Nephron (organoid): ENCODE measurements around the gene ADPRH.

ENCODE experiments used
- H3K27ac Mint-ChIP-seq, 3 experiments: 2 replicates each; pipeline ENCODE4 v1.8.0; 2020; ENCODE audit warnings: mixed read lengths in 3 of 3, mild to moderate bottlenecking in 2 of 3, moderate library complexity in 1 of 3
- H3K27me3 Mint-ChIP-seq: 2 replicates; pipeline ENCODE4 v1.8.0; 2021; ENCODE audit warnings: low read depth, mild to moderate bottlenecking, moderate library complexity, mixed read lengths
- H3K36me3 Mint-ChIP-seq: 2 replicates; pipeline ENCODE4 v1.8.0; 2020; ENCODE audit warnings: low read depth, mixed read lengths
- H3K4me1 Mint-ChIP-seq: 2 replicates; pipeline ENCODE4 v1.8.0; 2020; ENCODE audit warnings: mixed read lengths
- H3K4me3 Mint-ChIP-seq, 3 experiments: 2 replicates each; pipeline ENCODE4 v1.8.0; 2020; ENCODE audit warnings: mild to moderate bottlenecking in 3 of 3, mixed read lengths in 3 of 3, moderate library complexity in 2 of 3
- H3K9me3 Mint-ChIP-seq: 2 replicates; pipeline ENCODE4 v1.8.0; 2020; ENCODE audit warnings: mixed read lengths
- CTCF ChIP-seq, 3 experiments: fragments of 200-600 bp; sonication (generic); IDR thresholded peaks; one replicate each; pipeline ENCODE4 v1.5.0; 2021; ENCODE audit warnings: antibody characterized with exemption in 3 of 3; ENCODE audit not compliant: unreplicated experiment in 3 of 3

Gene ADPRH

GRCh38 chr3:119595639-119596334 lies 16.5 kb downstream of the ADPRH start:
- no peak for TF ChIP-seq CTCF (IDR thresholded peaks at IDR 0.05; ENCODE audit: unreplicated experiment in 3 of 3)
- H3K4me3 Mint-ChIP-seq, result no peak overlapping the region
- H3K27ac Mint-ChIP-seq, result no peak overlapping the region
- H3K9me3 Mint-ChIP-seq, result no peaks in the 10 kb centered on the region
- H3K4me1 Mint-ChIP-seq, result peaks cover 26% of the 10 kb centered on the region
- H3K27me3 Mint-ChIP-seq, result peaks cover 3% of the 10 kb centered on the region
- no peaks in the 10 kb centered on the region for H3K36me3 Mint-ChIP-seq

GRCh38 chr3:119596398-119596797 lies 17.1 kb downstream of the ADPRH start:
- Mint-ChIP-seq H3K9me3 (no peaks in the 10 kb centered on the region), H3K27me3 (peaks cover 3% of the 10 kb centered on the region), H3K4me3 (no peak overlapping the region), H3K4me1 (peaks cover 26% of the 10 kb centered on the region), H3K27ac (no peak overlapping the region), H3K36me3 (no peaks in the 10 kb centered on the region)
- no peak for TF ChIP-seq CTCF (IDR thresholded peaks at IDR 0.05; ENCODE audit: unreplicated experiment in 3 of 3)

- no peaks in the 10 kb centered on the region for H3K27me3 Mint-ChIP-seq
- H3K36me3 Mint-ChIP-seq, result no peaks in the 10 kb centered on the region
- H3K9me3 Mint-ChIP-seq, result no peaks in the 10 kb centered on the region
- H3K27ac Mint-ChIP-seq, result peak within 1 kb of the TSS; percentile 11 to 68 (median 64)
- peak within 1 kb of the TSS in 1 of 3 experiments; percentile 29 for H3K4me3 Mint-ChIP-seq
- no peak for TF ChIP-seq CTCF (IDR thresholded peaks at IDR 0.05; ENCODE audit: unreplicated experiment in 3 of 3)
- H3K4me1 Mint-ChIP-seq, result peaks cover 26% of the 10 kb centered on the region
These were observed 18.4 kb downstream of the ADPRH start, which contains the start of gene PLA1A for GRCh38 chr3:119597548-119598288. Gene PLA1A (plus strand): TSS chr3:119597885. CDS start chr3:119597914, 29 bp downstream.

GRCh38 chr3:119598410-119599098 lies 19.3 kb downstream of the ADPRH start:
- Mint-ChIP-seq H3K36me3 (no peaks in the 10 kb centered on the region), H3K4me3 (no peak overlapping the region), H3K4me1 (peaks cover 26% of the 10 kb centered on the region), H3K27me3 (no peaks in the 10 kb centered on the region), H3K27ac (peak overlapping the region; percentile 1 to 64 (median 28)), H3K9me3 (no peaks in the 10 kb centered on the region)
- TF ChIP-seq CTCF (IDR thresholded peaks at IDR 0.05; ENCODE audit: unreplicated experiment in 3 of 3), result no peak

GRCh38 chr3:119599558-119600174 lies 20.4 kb downstream of the ADPRH start:
- Mint-ChIP-seq H3K4me3 (no peak overlapping the region), H3K4me1 (peaks cover 26% of the 10 kb centered on the region), H3K36me3 (no peaks in the 10 kb centered on the region), H3K27ac (no peak overlapping the region), H3K27me3 (no peaks in the 10 kb centered on the region), H3K9me3 (no peaks in the 10 kb centered on the region)
- no peak for TF ChIP-seq CTCF (IDR thresholded peaks at IDR 0.05; ENCODE audit: unreplicated experiment in 3 of 3)
